Prostate gland (tissue), 2 donors: ENCODE data around the gene DRICH1. TPM values are rescaled to one million over a fixed set of nuclear protein-coding genes. Genes with fewer than 3 reads are reported as not detected.
"Not testable (repeated sequence)": the region's sequence is repeated elsewhere in the genome, so short reads cannot be mapped to it uniquely, and the experiment has no call there.

ENCODE experiments used
- DNase-seq: peaks from one replicate; pipeline ENCODE4 v3.0.0-alpha.2; 2019; ENCODE audit warnings: low spot score
- H3K27ac ChIP-seq, 2 donors: fragments of 200-600 bp; sonication (generic); 2 replicates each; pipeline ENCODE4 v1.5.1; 2017 to 2019
- H3K27me3 ChIP-seq: fragments of 200-600 bp; sonication (generic); replicated peaks from 2 replicates; pipeline ENCODE4 v1.5.1; 2019; ENCODE audit not compliant: insufficient read depth
- H3K36me3 ChIP-seq, 2 donors: fragments of 200-600 bp; sonication (generic); 1 replicate in 1 of 2; 2 replicates in 1 of 2; pipeline versions ENCODE4 v1.5.1 to v1.8.1; 2017 to 2019
- H3K4me1 ChIP-seq: fragments of 200-600 bp; sonication (generic); replicated peaks from 2 replicates; pipeline ENCODE4 v1.5.1; 2019
- H3K4me3 ChIP-seq, 2 donors: fragments of 200-600 bp; sonication (generic); 2 replicates each; pipeline ENCODE4 v1.5.1; 2017 to 2019
- H3K9me3 ChIP-seq: fragments of 200-600 bp; sonication (generic); 2 replicates; pipeline ENCODE4 v1.5.1; 2017
- POLR2A ChIP-seq: fragments of 450-650 bp; IDR thresholded peaks from one replicate; pipeline ENCODE4 v1.6.1; 2016; ENCODE audit warnings: antibody characterized with exemption, mild to moderate bottlenecking
- POLR2AphosphoS5 ChIP-seq: sonication (generic); formaldehyde crosslinking; IDR thresholded peaks from one replicate; pipeline ENCODE4 v1.6.1; 2017; ENCODE audit warnings: antibody characterized with exemption
- WGBS: methylation state at CpG from one replicate; pipeline ENCODE4 v1.1.5; 2018; 5-methylcytosine and 5-hydroxymethylcytosine counted together
- intact Hi-C: fragments of 100-400 bp; cut with DNase I; formaldehyde crosslinking; loops from one replicate; pipeline ENCODE4 v1.14.2; 2022
- total RNA-seq, 2 donors: library from RNA; depleted of rRNA; stranded (reverse); fragments of >200 nt; gene quantifications; one replicate each; pipeline ENCODE4 v1.1.0, GENCODE V29; 2016
- TF ChIP-seq, protein P1 (sequence below), 4 experiments: fragments of 200-600 bp in 2 of 4; fragments of 450-650 bp in 2 of 4; sonication (generic) in 2 of 4; IDR thresholded peaks; 1 replicate in 3 of 4; 2 replicates in 1 of 4; pipeline ENCODE4 v1.5.1; 2016 to 2019; ENCODE audit warnings: antibody characterized with exemption in 4 of 4, mild to moderate bottlenecking in 2 of 4, moderate library complexity in 2 of 4

DRICH1 gene
- total RNA-seq, 2 donors from 2014 or later = 2.8 TPM; not detected in 1

DNA sequence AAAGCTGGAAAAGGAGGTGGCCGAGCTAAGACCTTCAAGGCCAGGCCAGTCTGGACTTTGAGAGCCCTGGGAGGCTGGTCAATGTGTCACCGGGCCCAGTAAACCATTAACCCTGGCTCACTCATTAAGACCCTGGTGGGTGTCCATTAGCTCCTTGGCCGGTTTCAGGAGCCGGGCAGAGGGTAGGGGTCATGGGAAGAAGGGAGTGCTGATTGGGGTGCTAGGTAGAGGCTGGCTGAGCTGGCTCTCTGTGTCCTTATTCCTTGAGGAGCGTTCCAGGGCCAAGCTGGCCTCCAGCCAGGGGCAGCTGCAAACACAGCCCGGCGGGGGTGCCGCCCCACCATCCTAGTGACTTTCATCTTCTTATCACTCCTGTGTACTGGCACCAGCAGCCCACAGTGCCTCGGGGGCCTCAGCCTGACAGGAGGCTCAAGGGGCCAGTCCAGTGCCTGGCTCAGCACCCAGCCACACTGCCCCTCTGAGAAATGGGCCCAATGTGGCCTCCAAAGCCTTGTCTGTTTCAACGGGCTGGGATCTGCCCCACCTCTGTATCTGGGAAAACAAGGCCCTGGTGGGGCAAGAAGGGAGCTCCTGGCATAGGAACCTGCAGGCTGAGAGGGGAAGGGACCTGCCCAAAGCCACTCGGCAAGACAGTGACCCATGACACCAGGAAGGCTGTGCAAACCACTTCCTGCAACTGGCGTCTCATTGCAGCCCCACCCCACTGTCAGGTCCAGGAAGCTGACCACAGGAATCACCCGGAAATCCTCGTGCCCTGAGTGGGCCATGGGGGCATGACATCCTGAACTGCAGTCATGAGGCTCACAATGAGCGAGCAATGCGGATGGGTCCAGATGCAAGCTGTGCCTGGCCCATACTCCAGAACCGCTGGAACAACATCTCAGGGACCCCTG lies 43.6 kb upstream of the DRICH1 start:
- Histone ChIP-seq H3K27me3 (no peaks in the 10 kb centered on the region), H3K36me3 (no peaks in the 10 kb centered on the region), H3K27ac (no peak overlapping the region), H3K4me3 (no peak overlapping the region), H3K9me3 (no peaks in the 10 kb centered on the region), H3K4me1 (no peaks in the 10 kb centered on the region)
- TF ChIP-seq, protein P1, sequence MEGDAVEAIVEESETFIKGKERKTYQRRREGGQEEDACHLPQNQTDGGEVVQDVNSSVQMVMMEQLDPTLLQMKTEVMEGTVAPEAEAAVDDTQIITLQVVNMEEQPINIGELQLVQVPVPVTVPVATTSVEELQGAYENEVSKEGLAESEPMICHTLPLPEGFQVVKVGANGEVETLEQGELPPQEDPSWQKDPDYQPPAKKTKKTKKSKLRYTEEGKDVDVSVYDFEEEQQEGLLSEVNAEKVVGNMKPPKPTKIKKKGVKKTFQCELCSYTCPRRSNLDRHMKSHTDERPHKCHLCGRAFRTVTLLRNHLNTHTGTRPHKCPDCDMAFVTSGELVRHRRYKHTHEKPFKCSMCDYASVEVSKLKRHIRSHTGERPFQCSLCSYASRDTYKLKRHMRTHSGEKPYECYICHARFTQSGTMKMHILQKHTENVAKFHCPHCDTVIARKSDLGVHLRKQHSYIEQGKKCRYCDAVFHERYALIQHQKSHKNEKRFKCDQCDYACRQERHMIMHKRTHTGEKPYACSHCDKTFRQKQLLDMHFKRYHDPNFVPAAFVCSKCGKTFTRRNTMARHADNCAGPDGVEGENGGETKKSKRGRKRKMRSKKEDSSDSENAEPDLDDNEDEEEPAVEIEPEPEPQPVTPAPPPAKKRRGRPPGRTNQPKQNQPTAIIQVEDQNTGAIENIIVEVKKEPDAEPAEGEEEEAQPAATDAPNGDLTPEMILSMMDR (IDR thresholded peaks at IDR 0.05) = no peak
- TF ChIP-seq POLR2A (no peak), POLR2AphosphoS5 (no peak)
- intact Hi-C loops = no loop called here
- no peak for DNase-seq
- 61% methylated on average over 16 of the region's 17 CpGs for WGBS

DNA sequence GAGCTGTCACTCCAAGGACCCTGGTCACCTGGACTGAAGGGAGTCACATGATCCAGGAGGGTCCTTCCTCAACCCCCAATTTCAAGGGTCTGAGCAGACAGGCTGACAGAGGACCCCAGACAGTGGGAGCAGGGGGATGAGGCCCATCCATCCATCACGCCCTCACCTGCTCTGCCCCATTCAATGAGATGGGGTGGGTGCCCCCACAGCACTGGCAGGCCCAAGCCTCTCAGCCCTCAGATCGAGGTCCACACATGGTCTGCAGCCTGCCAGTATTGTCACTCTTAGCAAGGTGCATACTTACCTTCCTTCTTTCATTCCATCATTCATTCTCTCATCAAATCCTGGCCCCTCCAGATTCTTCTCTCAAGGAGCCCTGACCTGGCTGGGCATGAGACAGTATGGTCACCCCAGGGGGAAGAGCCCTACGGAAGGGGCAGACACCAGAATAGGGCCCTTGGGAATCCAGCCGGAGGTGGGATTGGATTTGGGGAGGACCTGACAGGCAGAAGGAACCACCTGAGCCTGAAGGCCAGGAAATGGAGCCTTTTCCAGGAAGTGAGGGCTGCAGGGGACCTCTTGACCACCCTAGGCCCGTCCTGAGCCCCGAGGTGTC lies 42.9 kb upstream of the DRICH1 start:
- DNase-seq, H3K27me3 ChIP-seq, H3K4me3 ChIP-seq, H3K27ac ChIP-seq, H3K9me3 ChIP-seq, H3K4me1 ChIP-seq, intact Hi-C loops, H3K36me3 ChIP-seq: not testable (repeated sequence)
- WGBS = 92% methylated on average over 6 of the region's 6 CpGs

DNA sequence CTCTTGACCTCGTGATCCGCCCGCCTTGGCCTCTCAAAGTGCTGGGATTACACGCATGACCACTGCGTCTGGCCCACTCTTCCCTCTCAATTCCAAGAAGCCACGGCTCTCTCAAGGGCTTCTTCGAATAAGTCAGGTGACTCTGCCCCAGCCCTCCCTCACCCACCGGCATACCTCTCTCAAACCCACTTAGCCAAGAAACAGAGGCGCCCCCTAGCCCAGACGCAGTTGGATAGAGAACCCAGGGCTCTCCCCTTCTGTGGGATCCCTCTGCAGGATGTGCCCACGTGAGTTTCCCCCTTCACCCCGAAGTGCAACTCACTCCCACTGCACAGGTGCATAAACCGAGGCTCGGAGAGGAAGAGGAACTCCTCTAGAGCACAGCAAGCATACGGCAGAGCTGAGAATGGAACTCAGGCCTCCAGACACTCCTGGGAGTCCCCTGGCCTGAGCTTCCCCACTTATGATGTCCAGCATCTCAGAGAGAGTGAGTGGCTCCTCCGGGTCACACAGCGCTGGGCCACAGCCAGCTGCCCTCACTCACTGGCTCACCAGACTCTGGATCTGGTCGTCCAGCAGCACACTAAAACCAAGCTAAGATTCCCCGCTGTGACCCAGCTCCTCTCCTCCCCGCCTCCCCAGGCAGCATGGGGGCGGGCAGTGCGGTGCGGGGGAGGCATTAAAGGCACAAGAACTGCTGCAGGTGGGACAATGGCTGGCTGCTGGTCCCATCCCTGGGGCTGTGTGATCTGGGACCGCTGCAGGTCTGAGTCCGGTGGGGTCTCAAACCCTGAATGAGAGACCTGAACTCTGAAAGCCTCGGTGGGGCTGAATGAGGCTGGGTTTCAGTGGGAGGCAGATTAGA lies 41.9 kb upstream of the DRICH1 start:
- intact Hi-C loops = no loop called here

DNA sequence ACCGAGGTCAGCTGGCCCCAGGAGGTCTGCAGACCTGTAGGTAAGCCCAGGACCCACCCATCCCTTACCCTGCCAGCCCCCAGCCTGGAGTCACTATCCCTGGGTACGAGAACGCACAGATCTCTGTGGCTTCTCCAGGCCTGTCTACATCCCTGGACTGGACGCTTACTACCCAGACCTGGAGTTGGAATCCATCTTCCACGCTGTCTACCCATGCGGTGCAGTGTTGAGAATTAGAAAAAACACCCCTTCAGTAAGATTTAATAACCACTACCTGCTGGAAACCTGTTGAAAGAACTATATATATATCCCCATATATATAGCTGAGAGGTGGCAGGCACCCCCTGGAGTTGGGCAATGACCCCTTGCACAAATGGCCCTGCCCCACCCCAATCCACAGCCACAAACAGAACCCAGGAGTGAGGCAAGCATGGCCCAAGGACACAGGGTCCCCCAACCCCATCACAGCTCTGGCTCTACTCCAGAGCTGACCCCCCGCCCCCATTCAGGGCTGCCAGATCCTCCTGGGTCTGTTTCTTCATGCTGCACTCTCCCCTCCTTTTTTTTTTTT lies 41.0 kb upstream of the DRICH1 start:
- Histone ChIP-seq H3K4me3 (no peak overlapping the region), H3K36me3 (no peaks in the 10 kb centered on the region), H3K27ac (no peak overlapping the region), H3K4me1 (no peaks in the 10 kb centered on the region), H3K27me3 (no peaks in the 10 kb centered on the region), H3K9me3 (no peaks in the 10 kb centered on the region)
- no peak for DNase-seq
- intact Hi-C loops = no loop called here
- no peak for TF ChIP-seq POLR2A
- TF ChIP-seq, protein P1 (IDR thresholded peaks at IDR 0.05) = no peak
- TF ChIP-seq POLR2AphosphoS5 = no peak
- WGBS = 83% methylated on average over 7 of the region's 7 CpGs

More for the DNA sequence above, 41.9 kb upstream of the DRICH1 start:
- H3K27me3 ChIP-seq = no peaks in the 10 kb centered on the region
- H3K4me3 ChIP-seq = no peak overlapping the region
- H3K36me3 ChIP-seq = no peaks in the 10 kb centered on the region
- H3K9me3 ChIP-seq = no peaks in the 10 kb centered on the region
- no peak overlapping the region for H3K27ac ChIP-seq
- no peak for DNase-seq
- 83% methylated on average over 26 of the region's 26 CpGs for WGBS
- H3K4me1 ChIP-seq = no peaks in the 10 kb centered on the region
- TF ChIP-seq POLR2AphosphoS5 (no peak), POLR2A (no peak)
- TF ChIP-seq, protein P1 (IDR thresholded peaks at IDR 0.05) = no peak

DNA sequence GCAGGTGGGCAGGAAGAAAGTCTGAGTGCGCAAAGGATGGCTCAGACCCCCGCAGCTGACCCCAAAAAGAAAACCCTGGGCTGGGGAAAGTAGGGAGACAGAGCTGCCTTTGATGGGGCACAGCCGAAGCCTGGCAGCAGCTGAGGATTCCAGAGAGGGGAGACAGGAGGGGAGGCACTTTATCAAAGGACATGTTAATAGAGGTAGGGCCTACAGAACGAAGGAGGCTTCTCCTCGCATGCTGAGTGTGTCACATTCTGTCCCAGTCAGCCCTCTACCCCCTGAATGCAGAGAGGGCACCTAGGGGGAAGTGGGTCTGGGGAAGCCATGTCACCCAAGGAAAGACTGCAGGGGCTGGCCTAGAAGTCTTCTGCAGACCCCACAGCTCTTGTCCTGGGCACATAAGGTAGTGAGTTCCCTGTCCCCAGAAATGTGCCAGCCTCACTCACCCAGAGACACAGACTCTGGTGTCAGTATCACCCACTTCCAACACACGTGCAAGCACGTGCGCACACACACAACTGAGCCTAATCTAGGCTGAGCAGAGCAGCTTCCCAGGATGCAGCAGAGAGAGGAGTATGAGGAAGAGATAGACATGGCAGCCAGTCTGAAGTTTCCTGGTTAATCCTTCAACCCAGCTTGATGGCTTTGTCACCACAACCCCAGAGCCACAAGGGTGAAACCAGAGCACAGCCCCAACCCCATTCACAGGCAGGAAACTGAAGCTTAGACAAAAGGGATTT lies 40.4 kb upstream of the DRICH1 start:
- WGBS = 88% methylated on average over 8 of the region's 8 CpGs
- H3K27ac ChIP-seq, H3K36me3 ChIP-seq, DNase-seq, H3K9me3 ChIP-seq, intact Hi-C loops, H3K4me3 ChIP-seq, H3K4me1 ChIP-seq, H3K27me3 ChIP-seq: not testable (repeated sequence)

DNA sequence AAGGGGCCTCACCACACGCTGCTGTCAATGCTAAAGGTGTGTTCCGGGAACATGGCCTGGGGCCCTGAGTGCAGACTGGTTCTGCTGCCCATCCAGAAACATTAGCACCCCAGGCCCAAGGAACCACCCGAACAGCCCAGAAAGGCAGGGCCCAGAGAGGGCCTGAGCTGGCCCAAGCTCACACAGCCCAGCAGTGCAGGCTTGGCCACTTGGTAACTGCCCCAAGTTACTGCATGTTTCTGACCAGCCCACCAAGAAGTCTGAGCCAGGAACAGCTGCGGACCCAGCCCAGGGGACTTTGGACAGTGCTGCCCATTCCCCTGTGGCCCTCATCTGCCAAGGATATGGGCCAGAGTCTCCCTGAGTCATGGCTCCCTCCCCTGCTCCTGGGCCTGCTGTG lies 39.3 kb upstream of the DRICH1 start:
- H3K9me3 ChIP-seq, H3K4me1 ChIP-seq, H3K36me3 ChIP-seq, intact Hi-C loops, H3K27me3 ChIP-seq, H3K4me3 ChIP-seq, H3K27ac ChIP-seq, DNase-seq: not testable (repeated sequence)
- no CpG with 5 or more reads among the region's 4 CpGs for WGBS
